ENCODE results near the gene CPLANE2.

- TF ChIP-seq CTCF (IDR thresholded peaks at IDR 0.05): no peak
- no peak for TF ChIP-seq EZH2phosphoT487 (IDR thresholded peaks at IDR 0.05)
- no peak for TF ChIP-seq EZH2 (IDR thresholded peaks at IDR 0.05)
Observed at GRCh38 chr1:16217061-16217785, 19.8 kb downstream of the CPLANE2 start.

Data from neural progenitor cell (in vitro differentiated cells).